ENCODE results near the gene RAB23. TPM values are rescaled to one million over a fixed set of nuclear protein-coding genes. Genes with fewer than 3 reads are reported as not detected.

The RAB23 gene
- total RNA-seq, 1 donor from 2014 or later, result 24.4 TPM

DNA sequence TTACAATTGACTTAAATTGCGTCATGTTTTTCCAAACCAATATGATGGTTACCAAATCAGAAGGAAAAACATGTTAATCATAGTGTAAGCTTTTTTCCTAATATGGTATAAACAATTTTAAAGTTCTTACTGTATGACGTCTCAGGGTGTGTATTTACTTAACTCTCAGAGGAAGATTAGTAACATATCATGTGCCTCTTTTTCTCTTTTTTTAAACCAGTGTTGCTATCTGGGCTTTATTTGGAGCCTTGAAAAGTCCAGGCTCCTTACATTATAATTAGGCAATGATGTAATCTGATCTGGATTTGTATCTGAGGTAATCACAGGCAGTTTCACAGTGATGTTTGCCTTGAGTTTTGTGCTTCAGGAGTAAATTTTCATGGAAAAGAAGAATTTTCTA is 20.4 kb upstream of the RAB23 start:
- DNase-seq, result peak; percentile 11

DNA sequence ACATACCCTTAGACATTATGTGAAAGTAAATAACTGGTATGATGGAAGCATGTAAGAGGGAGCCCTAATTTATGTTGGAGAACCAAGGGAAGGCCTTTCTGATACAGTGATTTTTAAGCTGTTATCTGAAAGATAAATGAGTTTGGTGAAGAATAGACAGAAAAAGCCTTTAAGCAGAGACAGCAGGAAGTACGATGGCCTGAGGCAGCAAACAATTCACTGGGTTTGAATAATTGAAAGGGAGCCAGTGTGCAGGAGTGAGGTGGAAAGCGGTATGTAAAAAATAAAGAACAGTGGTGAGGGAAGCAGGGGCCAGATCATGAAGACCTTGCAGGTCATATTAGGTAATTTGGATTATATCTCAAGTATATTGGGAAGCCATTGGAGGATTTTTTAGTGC is 4.1 kb upstream of the RAB23 start:
- DNase-seq, result no peak

DNA sequence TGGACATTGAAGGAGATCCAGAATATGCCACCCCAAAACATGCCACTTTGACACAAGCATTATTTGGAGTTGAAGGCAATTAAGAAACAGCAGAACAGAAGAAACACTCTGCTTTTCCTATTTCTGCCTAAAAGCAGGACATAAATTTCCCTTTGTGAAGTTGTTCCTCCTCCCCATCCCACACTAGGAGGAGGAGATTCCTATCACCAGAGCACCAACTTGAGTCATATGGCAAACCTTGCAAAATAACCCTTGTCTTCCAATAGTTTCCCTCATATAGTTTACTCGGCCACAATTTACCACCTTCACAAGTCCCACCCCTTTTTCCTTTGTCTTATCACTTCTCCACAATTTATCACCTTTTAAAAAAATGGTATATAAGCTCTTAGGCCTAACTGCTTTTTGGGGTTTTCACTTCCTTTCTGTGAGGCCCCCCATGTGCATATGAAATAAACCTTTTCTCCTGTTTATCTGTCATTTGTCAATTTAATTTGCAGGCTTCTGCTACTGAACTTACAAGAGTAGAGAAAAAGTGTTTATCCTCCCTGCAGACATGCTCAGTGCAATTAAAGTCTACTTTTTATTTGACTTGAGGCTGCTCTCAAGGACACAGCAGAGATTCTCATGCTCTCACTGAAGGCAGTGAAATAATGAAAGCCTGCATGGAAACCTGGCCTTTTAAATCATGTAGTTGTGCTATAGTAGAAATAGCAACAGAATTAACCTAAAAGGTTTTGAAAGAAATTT is 2.8 kb upstream of the RAB23 start:
- no peak for DNase-seq

DNA sequence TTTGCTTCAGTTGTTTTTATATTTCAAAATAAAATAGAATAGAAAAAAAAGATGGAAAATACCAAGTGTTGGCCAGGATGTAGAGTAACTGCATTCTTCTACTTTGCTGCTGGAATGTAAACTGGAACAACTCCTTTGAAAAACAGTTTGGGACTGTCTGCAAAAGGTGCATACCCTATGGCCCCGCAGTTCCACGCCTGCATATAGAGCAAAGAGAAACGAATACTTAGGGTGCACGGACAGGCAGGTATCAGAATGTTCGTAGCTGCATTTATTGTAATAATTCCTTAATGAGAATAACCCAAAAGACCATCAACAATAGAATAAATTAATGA is 603 bp upstream of the RAB23 start:
- DNase-seq, result no peak

DNA sequence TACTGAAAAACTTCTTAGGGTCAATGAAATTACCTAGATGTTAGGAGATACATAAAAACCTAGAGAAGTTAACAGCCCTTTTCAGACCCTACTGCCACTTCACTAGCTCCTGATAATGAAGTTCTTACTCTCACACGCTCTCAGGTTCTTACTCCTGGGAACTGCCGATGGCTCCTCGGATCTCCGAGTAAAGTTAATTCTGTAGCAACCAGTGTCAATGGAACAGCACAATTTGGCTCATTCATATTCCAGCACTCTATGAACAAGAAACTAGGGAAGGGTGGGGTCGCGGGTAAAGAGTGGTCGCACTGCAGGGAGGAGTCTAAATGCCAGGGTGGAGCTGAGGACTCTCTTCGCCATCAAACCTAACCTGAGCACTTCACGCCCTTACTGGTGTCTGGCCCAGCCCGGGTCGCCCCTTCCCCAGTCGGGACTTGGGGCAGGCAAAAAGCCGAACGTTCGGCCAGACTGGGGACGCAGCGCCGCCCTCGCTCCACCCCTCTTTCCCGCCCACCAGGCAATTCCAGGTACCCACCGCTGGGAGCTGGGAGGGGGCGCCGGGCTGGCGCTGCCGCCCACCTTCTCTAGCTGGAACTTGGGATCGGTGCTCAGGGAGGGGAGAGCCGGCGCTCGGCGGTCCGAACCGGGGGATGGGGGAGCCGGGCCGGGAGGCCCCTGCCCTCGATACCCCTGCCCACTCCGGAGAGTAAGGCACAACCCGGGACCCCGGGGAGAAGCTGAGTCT is 744 bp downstream of the RAB23 start:
- DNase-seq, result peak; percentile 47

DNA sequence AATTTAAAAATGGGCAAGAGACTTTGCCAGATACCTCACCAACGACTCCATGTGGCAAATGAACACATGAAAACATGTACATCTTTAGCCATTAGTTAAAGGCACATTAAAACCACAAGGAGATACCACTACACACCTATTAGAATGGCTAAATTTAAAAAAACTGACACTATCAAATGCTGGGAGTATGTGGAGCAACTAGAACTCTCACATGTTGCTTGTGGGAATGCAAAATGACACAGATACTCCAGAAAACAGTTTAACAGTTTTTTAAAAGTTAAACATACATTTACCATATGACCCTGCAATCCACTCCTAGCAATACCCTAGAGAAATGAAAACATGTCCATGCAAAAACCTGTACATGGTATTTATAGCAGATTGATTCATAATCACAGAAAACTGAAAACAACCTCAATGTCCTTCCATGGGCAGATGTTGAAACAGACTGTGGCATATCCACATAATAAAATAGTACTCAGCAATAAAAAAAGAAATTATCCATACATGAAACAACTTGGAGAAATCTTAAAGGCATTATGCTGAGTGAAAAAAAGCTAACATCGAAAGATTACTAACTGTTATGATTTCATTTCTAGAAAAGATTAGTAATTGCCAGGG is 1.9 kb downstream of the RAB23 start:
- no peak for DNase-seq

DNA sequence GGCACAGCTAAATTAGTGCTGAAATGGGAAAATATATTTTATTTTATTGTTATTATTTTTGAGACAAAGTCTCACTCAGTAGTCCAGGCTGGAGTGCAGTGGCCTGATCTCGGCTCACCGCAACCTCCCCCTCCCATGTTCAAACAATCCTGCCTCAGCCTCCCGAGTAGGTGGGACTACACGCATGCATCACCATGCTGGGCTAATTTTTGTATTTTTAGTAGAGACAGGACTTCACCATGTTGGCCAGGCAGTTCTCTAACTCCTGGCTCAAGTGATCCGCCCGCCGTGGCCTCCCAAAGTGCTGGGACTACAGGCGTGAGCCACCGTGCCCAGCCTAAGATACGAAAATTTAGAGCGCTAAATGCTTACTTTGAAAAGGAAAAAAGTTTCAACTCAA is 4.8 kb downstream of the RAB23 start:
- no peak for DNase-seq

DNA sequence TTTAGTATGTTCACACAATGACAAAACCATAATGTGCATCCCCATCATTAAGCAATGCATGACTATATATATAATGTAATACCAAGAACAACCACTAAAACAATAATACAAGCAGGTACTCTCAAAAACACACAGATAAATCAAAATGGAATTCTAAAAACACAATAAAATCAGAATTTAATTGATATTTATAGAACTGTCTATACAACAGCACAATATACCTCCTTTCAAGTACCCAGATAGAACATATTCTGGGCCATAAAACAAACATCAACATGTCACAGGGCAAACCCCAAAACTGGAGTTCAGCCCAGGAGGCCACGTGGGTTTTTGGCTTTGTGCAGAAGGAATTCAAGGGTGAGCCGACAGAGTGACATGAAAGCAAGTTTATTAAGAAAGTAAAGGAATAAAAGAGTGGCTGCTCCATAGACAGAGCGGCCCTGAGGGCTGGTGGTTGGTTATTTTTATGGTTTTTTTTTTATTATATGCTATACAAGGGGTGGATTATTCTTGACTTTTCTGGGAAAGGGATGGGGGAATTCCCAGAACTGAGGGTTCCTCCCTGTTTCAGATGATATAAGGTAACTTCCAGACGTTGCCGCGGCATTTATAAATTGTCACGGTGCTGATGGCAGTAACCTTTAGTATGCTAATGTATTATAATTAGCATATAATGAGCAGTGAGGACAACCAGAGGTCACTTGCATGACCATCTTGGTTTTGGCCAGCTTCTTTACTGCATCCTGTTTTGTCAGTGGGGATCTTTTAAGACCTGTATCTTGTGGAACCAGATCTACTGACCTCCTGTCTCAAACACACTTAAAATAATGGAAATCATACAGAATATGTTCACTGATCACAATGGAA is 5.6 kb downstream of the RAB23 start:
- no peak for DNase-seq

DNA sequence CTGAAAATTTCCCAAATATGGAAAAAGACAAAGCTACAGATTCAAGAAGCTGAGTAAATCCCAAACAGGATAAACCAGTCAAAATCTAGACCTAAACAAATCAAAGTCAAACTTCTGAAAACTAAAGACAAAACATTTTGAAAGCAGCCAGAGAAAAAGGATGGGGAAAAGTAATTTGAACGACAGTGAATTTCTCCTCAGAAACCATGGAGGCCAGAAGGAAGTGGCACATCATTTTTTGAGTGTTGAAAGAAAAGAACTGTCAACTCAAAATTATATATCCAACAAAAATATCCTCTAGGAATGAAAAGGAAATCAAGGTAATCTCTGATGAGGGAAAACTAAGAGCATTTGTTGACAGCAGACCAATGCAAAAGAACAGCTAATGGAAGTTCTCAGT is 6.8 kb downstream of the RAB23 start:
- DNase-seq, result no peak

DNA sequence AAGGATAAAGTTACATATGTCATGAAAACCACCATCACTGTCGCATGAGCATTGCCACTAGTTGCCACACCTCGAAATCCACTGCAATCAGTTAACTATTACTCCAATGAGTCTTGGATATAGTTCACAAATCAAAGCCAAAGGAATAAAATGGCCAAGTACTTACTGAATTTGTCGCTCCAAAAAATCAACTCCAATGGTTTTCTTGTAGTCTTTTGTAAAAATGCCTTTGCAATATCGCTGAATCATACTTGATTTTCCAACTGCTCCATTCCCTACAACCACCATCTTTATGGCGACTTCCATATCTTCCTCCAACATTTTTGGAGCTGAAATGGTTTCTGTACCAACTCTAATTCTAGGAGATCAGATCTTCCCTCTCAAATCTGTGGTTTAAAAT is 12.0 kb downstream of the RAB23 start:
- no peak for DNase-seq

DNA sequence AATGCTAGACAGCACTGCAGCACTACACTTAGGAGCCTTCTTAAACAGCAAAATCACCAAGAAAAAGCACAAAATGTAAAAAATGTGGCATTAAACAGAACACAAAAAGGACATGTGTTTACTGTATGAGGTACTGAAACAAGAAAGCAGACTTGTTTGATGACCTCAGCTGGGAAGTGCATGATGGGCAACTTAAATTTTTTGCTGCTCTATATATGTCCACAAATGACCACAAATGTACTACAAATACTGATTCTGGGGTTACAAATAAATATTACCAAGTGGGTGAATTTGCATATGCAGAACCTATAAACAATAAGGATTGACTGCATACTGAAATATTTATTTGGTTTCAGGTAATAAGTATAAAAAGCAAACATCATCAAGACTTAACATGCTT is 13.1 kb downstream of the RAB23 start:
- no peak for DNase-seq

DNA sequence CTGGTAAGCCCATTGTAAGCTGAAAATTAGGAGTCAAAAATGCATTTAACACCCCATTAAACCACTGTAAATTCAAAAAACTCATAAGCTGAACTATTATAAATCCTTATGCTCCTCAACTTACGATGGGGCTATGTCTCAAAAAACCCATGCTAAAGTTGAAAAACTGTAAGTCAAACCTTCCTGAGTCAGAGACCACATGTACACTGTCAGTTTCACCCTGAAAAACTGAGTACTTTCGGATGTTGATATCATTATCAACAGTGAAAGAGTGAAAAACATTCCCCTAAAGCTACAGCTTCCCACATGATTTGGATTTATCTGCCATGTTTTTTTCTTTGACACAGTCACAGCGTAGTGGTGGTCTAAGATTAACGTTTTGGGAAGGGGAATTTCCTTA is 14.2 kb downstream of the RAB23 start:
- DNase-seq, result no peak

DNA sequence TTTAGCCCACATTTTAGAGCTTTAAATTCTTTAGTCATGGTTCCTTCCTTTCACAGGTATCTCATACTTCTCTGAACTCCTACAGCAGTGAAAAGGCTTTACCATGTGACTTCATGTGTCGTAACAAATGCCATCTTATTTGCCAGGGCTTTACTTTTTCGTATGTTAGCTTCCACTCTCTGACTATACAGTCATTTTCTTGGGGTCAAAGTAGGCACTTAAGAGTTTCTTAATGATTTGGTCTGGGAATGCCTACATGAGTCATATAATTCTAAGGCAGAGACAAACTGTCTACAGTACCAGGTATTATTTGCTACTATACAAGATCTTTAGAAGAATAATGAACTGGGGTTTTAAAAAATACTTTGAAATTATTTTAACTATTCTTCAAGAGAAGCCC is 15.0 kb downstream of the RAB23 start:
- DNase-seq, result no peak

DNA sequence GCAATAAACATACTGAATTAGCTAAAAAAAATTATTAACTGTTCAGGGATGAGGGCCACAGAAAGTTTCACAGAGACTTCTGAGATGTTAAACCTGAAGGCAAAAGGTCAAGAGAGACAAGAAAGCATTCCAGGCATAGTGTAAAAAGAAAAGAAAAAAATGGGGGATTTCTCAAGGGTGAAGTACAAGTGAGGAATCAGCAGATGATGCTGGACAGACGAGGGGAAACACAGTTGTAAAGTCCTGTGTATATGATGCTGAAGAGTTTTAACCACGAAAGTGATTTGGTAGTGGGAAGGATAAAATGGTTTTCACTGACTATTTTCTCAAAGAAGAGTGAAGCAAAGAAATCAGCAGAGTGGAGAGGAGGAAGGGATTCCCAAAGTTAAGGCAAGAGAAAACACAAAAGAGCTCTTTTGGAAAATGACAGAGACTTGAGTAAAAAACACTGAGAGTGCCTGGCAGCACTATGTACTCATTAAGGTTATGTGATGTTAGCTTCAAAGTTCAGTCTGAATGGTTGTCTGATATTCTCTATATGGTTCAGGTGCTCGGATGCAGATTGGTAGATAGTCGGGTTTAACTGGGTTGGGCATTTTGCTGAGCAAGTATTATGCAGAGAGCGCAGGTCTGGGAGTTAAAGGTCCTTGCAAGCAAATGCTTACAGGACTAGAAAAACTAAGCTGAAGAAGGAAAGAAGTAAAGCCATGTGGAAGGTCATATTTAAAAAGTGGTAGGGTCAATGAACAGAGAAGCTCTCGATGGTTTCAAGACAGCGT is 16.4 kb downstream of the RAB23 start:
- DNase-seq, result no peak

DNA sequence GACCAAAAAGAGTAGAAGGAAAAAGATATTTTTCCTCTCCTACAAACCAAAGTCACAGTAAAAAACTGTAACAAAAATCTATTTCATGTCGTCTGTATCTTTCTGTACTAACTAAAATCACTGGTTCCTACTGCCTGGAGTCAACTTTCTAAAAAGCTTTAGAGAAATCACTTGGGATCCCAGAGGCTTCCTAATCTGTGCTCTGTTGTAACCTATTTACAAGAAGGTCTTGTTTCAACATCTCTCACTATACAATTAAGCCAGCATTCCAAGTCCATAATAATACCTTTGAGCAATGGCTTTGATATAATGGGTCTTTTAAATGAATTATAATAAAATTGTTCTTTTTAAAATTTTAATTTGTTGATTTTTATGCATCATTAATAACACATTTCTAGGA is 20.4 kb downstream of the RAB23 start:
- DNase-seq, result no peak

DNA sequence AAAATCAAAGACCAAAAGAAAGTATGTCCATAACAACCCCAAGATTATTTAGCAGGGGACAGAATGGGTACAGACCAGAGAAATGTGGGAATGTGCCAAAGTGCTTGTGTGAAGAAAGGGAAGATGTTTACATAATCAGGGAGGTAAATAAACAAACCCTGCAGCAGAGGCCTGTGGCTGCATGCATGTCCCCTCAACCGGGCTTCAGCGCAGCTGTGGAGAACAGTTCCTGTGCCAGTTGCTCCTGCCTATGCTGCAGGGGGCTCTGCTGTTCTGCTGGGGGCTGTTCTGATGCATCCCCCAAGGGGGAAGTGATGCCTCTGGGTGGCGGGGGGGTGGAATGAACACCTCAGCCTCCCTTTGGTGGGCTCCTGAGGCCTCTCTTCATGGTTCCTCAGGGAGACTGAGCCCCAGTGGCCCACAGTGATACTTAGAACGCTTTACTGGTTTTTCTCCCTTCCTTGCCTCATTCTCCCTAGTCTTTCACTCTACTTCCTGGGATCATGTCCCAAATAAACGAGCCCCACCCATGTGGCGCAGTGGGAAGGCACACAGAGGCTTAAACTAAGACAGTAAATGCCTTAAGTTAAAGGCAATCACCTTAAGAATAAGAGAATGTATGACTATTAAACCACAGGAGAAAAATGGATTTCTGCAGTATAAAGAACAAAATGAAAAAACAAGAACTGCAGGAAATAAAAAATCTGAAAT is 23.0 kb downstream of the RAB23 start:
- no peak for DNase-seq

DNA sequence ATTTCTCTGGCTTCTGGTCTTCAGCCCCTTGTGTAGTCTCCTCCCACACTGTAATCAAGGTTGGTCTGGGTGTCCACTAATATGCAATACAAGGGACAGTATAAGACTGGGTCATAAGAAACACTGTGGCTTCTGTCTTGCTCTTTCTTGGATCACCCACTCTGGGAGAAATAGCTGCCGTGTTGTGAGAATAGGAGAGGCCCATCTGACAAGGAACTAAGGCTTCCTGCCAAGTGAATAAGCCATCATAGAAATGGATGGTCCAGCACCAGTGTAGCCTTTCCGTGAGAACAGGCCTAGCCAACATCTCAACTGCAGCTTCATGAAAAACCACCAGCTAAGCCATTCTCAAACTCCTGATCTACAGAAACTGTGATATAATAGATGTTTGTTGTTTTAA is 26.6 kb downstream of the RAB23 start:
- DNase-seq, result no peak

DNA sequence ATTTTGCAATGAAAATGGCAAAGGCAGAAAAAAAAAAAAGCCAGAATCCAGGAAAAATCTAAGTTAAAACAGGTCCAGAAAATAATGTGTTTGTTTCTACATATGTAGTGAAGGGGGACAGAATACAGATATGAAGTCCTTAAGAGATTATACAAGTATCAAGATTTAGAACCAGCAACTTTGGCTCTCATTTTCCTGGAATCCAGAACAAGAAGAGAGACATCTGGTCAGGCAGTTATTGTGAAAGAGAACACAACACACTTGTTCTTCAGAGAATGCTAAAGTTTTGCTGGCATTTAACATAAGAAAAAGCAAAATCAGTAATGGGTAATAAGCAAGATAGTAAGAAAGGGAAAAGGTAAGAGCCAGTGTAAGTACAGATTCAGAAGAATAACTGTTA is 28.9 kb downstream of the RAB23 start:
- DNase-seq, result no peak

DNA sequence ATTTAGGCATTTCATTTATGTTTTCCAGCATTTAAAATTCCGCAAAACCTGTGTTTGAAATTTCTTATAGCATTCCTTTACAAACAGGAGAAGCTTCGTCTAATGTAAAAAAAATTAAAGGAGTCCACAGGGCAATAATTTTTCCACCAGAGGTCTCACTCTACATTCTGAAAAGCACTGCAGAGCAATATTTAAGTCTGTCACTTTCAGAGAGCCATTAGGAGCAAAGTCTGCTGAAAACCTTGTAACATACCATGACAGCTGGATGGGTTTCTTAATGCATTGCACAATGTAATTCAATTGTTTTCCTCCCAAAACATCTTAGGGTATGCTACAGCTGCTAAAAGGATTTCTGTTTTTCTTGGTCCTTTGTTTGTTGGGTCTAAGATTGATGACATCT is 32.0 kb downstream of the RAB23 start:
- peak; percentile 78 for DNase-seq

DNA sequence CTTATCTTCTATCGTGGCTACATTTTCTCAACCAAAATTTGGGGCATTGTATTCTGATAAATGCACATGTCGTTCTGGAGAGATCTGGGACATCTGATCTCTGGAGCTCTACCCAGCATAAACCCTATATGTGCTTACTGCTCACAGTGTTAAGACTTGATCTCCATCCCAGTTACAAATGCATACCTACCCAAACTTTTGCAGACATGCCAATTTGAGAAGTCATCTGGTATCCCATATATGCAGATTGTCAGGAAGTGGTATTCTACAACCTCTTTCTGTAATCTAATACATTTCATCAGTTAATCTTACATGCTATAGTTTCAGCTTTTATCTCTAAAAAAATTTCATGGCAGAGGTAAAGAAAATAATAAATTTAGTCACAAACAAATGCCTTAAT is 38.8 kb downstream of the RAB23 start:
- DNase-seq, result no peak

DNA sequence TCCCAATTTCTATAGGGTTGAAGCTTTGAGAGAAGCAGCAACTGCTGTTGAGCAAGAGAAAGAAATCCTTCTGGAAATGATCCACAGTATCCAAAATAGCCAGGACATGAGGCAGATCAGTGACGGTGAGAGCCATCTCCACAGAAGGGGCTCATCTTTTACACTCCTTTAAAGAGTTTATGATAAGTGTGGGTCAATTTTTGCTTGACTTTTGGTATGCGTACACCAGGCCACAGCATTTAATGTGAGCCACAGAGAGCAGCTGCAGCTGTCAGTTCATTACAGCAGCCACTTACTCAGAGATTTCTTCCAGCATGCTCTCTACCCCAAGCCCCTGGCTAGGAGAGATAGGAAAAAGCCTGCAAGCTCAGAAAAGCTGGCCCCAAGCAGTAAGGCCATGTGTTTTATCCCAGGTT is 40.1 kb downstream of the RAB23 start:
- no peak for DNase-seq

Data from skin of body (tissue), 2 donors.